ENCODE data around the gene APCDD1.

The APCDD1 gene

DNA sequence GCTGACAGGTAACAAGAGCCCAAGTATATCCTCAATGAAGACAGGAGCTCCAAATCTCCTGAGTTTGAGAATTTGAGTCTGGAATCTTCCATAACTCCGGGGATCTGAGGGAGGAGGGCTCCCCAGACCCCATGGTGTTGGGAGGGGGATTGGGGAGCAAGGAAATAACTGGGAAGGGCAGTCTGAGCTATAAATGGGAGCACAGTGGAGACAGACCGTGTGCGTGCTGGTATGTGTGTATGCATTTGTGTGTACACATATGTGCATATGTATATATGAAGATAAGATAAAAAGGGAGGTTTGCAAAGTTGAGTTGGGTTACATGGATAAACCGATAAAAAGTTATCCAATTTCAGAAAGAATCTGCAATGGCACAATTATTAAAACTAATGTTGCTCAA lies 2.3 kb downstream of the APCDD1 start:
- Histone ChIP-seq H3K27me3 (peaks cover 14% of the 10 kb centered on the region), H3K9me3 (no peaks in the 10 kb centered on the region), H3K4me3 (ENCODE audit: low read depth, low read length) (no peak overlapping the region), H3K36me3 (no peaks in the 10 kb centered on the region), H3K4me1 (no peaks in the 10 kb centered on the region)
- TF ChIP-seq, protein P1, sequence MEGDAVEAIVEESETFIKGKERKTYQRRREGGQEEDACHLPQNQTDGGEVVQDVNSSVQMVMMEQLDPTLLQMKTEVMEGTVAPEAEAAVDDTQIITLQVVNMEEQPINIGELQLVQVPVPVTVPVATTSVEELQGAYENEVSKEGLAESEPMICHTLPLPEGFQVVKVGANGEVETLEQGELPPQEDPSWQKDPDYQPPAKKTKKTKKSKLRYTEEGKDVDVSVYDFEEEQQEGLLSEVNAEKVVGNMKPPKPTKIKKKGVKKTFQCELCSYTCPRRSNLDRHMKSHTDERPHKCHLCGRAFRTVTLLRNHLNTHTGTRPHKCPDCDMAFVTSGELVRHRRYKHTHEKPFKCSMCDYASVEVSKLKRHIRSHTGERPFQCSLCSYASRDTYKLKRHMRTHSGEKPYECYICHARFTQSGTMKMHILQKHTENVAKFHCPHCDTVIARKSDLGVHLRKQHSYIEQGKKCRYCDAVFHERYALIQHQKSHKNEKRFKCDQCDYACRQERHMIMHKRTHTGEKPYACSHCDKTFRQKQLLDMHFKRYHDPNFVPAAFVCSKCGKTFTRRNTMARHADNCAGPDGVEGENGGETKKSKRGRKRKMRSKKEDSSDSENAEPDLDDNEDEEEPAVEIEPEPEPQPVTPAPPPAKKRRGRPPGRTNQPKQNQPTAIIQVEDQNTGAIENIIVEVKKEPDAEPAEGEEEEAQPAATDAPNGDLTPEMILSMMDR (IDR thresholded peaks at IDR 0.05; ENCODE audit: low read depth, low read length), result no peak
- no peak for DNase-seq

DNA sequence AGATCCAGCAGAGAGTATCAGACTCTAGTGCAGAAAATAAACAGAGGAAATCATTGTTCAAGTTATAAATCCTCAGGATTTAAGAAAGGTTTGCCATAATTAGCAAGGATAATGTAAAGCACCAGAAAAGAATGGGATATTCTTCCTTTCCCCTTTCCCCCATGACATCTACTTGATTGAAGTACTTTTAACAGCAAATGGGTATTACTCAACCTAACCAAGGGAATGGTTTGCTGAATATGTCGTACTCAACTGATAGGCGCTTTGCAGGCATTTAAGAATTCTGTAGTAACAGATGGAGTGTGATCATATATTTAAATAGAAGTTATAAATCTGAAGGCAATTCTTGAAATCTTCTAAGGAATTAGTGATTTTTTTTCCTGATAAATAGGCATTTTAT lies 2.7 kb downstream of the APCDD1 start:
- H3K36me3 ChIP-seq, result no peaks in the 10 kb centered on the region
- no peaks in the 10 kb centered on the region for H3K4me1 ChIP-seq
- DNase-seq, result no peak
- H3K9me3 ChIP-seq, result no peaks in the 10 kb centered on the region
- H3K27me3 ChIP-seq, result peaks cover 14% of the 10 kb centered on the region
- TF ChIP-seq, protein P1 (IDR thresholded peaks at IDR 0.05; ENCODE audit: low read depth, low read length), result no peak
- no peak overlapping the region for H3K4me3 ChIP-seq (ENCODE audit: low read depth, low read length)

DNA sequence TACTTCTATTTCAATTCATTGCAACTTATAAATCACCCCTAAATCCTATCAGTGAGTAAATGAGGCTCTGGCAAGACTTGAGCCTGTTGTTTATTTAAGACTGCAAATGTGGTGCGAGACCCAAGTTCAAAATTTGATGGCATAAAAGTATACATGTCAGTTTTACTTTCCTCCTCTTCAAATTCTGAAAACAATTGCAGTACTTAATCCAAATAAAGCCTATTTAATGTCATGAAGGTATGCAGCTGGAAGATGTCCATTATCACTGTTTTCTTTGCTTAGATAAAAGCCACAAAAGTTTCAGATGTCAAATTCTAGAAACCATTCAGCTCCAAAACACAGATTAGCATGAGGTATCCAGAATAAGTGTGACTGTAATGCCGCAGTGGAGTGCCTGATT lies 3.3 kb downstream of the APCDD1 start:
- Histone ChIP-seq H3K36me3 (no peaks in the 10 kb centered on the region), H3K9me3 (no peaks in the 10 kb centered on the region), H3K4me1 (no peaks in the 10 kb centered on the region), H3K4me3 (ENCODE audit: low read depth, low read length) (no peak overlapping the region), H3K27me3 (peaks cover 14% of the 10 kb centered on the region)
- DNase-seq, result no peak
- TF ChIP-seq, protein P1 (IDR thresholded peaks at IDR 0.05; ENCODE audit: low read depth, low read length), result no peak

DNA sequence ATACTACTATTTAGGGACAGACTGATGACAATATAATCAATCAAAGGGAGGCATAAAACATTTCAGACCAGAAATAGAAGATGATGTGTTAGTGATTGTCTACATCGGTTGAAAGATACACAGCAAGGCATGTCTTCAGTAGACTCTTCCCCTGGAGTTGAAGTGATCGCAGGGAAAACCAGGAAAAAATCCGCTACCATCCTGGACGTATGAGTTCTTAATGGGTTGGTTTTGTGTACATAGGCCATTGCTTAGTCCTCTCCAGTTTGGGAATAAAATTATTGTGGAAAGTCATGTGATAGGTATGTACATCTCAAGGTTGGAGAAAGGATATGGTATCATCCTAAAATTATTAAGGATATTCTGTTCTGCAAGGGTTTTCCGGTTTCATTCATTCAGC lies 4.3 kb downstream of the APCDD1 start:
- Histone ChIP-seq H3K27me3 (peaks cover 14% of the 10 kb centered on the region), H3K36me3 (no peaks in the 10 kb centered on the region), H3K9me3 (no peaks in the 10 kb centered on the region), H3K4me1 (no peaks in the 10 kb centered on the region), H3K4me3 (ENCODE audit: low read depth, low read length) (no peak overlapping the region)
- TF ChIP-seq, protein P1 (IDR thresholded peaks at IDR 0.05; ENCODE audit: low read depth, low read length), result no peak
- DNase-seq, result no peak

DNA sequence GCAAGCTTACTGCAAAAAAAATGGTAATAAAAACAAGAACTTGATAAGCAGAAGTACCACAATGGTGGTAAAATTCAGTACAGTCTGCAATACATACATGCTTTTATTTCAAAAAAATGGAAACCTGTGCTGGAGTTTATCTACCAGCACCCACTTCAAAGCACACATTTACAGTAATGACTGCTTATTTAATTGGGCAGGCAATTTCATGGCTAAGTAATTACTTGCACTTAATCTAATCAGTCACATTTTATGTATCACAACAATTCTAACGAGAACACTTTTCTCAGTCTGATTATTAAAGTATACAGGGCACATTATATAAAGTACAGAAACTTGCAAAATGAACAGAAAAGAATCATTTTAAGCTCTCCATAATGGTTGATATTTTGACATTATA lies 5.2 kb downstream of the APCDD1 start:
- H3K27me3 ChIP-seq, result peaks cover 14% of the 10 kb centered on the region
- no peaks in the 10 kb centered on the region for H3K9me3 ChIP-seq
- TF ChIP-seq, protein P1 (IDR thresholded peaks at IDR 0.05; ENCODE audit: low read depth, low read length), result no peak
- no peaks in the 10 kb centered on the region for H3K36me3 ChIP-seq
- DNase-seq, result no peak
- no peaks in the 10 kb centered on the region for H3K4me1 ChIP-seq
- H3K4me3 ChIP-seq (ENCODE audit: low read depth, low read length), result no peak overlapping the region

DNA sequence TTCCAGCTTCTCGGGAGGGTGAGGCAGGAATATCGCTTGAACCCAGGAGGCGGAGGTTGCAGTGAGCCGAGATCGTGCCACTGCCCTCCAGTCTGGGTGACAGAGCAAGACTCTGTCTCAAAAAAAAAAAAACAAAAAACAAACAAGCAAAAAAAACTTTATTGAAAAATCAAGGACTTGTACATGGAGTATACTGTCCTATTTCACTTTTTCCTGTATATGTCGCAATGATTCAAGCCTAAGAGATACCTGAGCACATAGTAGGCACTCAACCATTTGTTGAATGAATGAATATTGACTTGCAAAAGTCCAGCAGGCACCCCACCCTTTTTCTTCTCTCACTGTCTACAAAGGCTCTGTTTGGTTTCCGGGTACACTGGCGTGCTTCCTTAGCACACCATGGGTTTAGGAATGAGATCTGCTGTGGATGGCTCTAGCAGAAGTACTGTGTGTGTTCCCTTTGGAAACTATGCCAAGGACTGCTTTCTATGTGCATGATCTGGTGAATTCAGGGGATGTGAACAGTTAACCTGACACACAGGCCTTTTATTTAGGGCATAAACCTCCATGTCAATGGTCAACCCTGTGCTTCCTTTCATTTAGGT lies 6.1 kb downstream of the APCDD1 start:
- no peaks in the 10 kb centered on the region for H3K9me3 ChIP-seq
- DNase-seq, result no peak
- no peak overlapping the region for H3K4me3 ChIP-seq (ENCODE audit: low read depth, low read length)
- TF ChIP-seq, protein P1 (IDR thresholded peaks at IDR 0.05; ENCODE audit: low read depth, low read length), result no peak
- H3K36me3 ChIP-seq, result no peaks in the 10 kb centered on the region
- H3K27me3 ChIP-seq, result peaks cover 5% of the 10 kb centered on the region
- no peaks in the 10 kb centered on the region for H3K4me1 ChIP-seq

All from BE2C (cell line).